ENCODE data around the gene DESI1. TPM values are rescaled to one million over a fixed set of nuclear protein-coding genes. Genes with fewer than 3 reads are reported as not detected.
"Not testable (repeated sequence)": the region's sequence is repeated elsewhere in the genome, so short reads cannot be mapped to it uniquely, and the experiment has no call there.

The DESI1 gene
- total RNA-seq (2014; rRNA removed; shearing (Covaris generic)), result 20.0 and 26.0 TPM in 2 replicates

GRCh38 chr22:41620589-41621098, at the start of gene DESI1:
DESI1 (minus strand) TSS chr22:41621043; CDS start chr22:41620839, 204 bp downstream.
- DNase-seq (ENCODE audit: low read depth), result no peak

GRCh38 chr22:41668971-41669911, 48.4 kb upstream of the DESI1 start:
- peak; percentile 82 for DNase-seq (ENCODE audit: low read depth)

GRCh38 chr22:41664951-41665350, 44.1 kb upstream of the DESI1 start:
- DNase-seq (ENCODE audit: low read depth), result no peak

GRCh38 chr22:41664490-41664889, 43.6 kb upstream of the DESI1 start:
- peak; percentile 64 for DNase-seq (ENCODE audit: low read depth)

GRCh38 chr22:41663594-41663993, 42.8 kb upstream of the DESI1 start:
- not testable (repeated sequence) for DNase-seq (ENCODE audit: low read depth)

- DNase-seq (ENCODE audit: low read depth), result no peak
These were observed 40.9 kb upstream of the DESI1 start for GRCh38 chr22:41661713-41662112.

GRCh38 chr22:41661088-41661487, 40.2 kb upstream of the DESI1 start:
- no peak for DNase-seq (ENCODE audit: low read depth)

- DNase-seq (ENCODE audit: low read depth), result no peak
These were observed 39.6 kb upstream of the DESI1 start for GRCh38 chr22:41660416-41660815.

GRCh38 chr22:41659941-41660340, 39.1 kb upstream of the DESI1 start:
- no peak for DNase-seq (ENCODE audit: low read depth)

GRCh38 chr22:41658869-41659268, 38.0 kb upstream of the DESI1 start:
- DNase-seq (ENCODE audit: low read depth), result no peak

GRCh38 chr22:41657709-41658108, 36.9 kb upstream of the DESI1 start:
- no peak for DNase-seq (ENCODE audit: low read depth)

GRCh38 chr22:41656556-41656955, 35.7 kb upstream of the DESI1 start:
- DNase-seq (ENCODE audit: low read depth), result no peak

- DNase-seq (ENCODE audit: low read depth), result no peak
These were observed 33.5 kb upstream of the DESI1 start for GRCh38 chr22:41654322-41654721.

GRCh38 chr22:41650821-41651220, 30.0 kb upstream of the DESI1 start:
- no peak for DNase-seq (ENCODE audit: low read depth)

GRCh38 chr22:41650229-41650628, 29.4 kb upstream of the DESI1 start:
- no peak for DNase-seq (ENCODE audit: low read depth)

GRCh38 chr22:41648432-41648831, 27.6 kb upstream of the DESI1 start:
- no peak for DNase-seq (ENCODE audit: low read depth)

- no peak for DNase-seq (ENCODE audit: low read depth)
These were observed 26.9 kb upstream of the DESI1 start for GRCh38 chr22:41647771-41648170.

GRCh38 chr22:41642331-41643110, 21.7 kb upstream of the DESI1 start:
- DNase-seq (ENCODE audit: low read depth), result no peak

GRCh38 chr22:41641854-41642253, 21.0 kb upstream of the DESI1 start:
- no peak for DNase-seq (ENCODE audit: low read depth)

- no peak for DNase-seq (ENCODE audit: low read depth)
These were observed 17.9 kb upstream of the DESI1 start for GRCh38 chr22:41638748-41639147.

GRCh38 chr22:41638124-41638523, 17.3 kb upstream of the DESI1 start:
- no peak for DNase-seq (ENCODE audit: low read depth)

GRCh38 chr22:41637623-41638022, 16.8 kb upstream of the DESI1 start:
- not testable (repeated sequence) for DNase-seq (ENCODE audit: low read depth)

Data from M059J (cell line).